AG10803 (cell line): ENCODE measurements around the gene SSTR4.

ENCODE experiments used
- DNase-seq: peaks from one replicate; pipeline ENCODE4 v3.0.0; 2010; ENCODE audit warnings: low read depth
- H3K4me3 ChIP-seq: 2 replicates; pipeline ENCODE4 v1.5.1; 2011; ENCODE audit warnings: mild to moderate bottlenecking, low read length, control low read depth
- TF ChIP-seq, protein P1 (sequence below): conservative IDR thresholded peaks from 2 replicates; pipeline ENCODE4 v1.5.1; 2011; ENCODE audit warnings: mild to moderate bottlenecking, low read length, control low read depth, inconsistent platforms

Gene SSTR4

GRCh38 chr20:23072892-23073586 lies 37.9 kb downstream of the SSTR4 start:
- TF ChIP-seq, protein P1, sequence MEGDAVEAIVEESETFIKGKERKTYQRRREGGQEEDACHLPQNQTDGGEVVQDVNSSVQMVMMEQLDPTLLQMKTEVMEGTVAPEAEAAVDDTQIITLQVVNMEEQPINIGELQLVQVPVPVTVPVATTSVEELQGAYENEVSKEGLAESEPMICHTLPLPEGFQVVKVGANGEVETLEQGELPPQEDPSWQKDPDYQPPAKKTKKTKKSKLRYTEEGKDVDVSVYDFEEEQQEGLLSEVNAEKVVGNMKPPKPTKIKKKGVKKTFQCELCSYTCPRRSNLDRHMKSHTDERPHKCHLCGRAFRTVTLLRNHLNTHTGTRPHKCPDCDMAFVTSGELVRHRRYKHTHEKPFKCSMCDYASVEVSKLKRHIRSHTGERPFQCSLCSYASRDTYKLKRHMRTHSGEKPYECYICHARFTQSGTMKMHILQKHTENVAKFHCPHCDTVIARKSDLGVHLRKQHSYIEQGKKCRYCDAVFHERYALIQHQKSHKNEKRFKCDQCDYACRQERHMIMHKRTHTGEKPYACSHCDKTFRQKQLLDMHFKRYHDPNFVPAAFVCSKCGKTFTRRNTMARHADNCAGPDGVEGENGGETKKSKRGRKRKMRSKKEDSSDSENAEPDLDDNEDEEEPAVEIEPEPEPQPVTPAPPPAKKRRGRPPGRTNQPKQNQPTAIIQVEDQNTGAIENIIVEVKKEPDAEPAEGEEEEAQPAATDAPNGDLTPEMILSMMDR, result no peak
- DNase-seq, result no peak
- H3K4me3 ChIP-seq, result no peak overlapping the region

DNA sequence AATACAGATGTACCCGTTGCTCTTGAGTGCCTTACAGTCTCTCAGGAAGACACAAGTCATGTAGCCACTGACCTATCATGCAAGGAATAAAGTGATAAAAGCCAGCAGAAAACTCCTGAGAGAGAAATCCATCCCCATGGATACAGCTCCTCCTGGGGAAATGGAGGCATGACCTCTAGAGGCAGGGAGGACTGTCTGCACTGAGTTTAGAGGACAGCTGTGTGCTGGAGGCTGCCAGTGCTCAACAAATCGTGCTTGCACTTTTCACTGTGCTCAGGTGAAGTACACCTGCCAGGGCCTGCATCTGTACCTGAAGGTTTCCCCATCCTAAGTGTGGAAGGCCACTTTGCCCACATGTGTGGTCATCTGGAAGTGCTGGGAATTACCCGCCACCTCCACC lies 38.9 kb downstream of the SSTR4 start:
- TF ChIP-seq, protein P1, result no peak
- H3K4me3 ChIP-seq, result no peak overlapping the region
- no peak for DNase-seq

DNA sequence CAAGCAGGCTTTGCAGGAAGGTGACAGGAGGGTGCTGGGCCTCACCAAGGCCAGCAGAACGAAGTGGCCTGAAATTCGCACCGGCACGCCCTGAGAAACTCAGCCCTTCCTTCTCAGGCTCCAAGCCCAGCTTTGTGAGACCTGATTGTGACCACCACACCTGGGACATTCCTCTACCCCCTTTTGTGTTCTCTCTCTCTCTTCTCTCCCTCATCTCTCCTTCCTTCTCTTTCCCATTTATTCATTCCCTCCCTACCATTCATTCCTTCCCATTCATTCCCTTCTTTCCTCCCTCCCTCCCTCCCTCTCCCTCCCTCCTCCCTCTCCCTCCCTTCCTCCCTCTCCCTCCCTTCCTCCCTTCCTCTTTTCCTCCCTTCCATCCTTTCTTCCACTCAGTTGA lies 42.2 kb downstream of the SSTR4 start:
- TF ChIP-seq, protein P1, result no peak
- no peak overlapping the region for H3K4me3 ChIP-seq
- DNase-seq, result no peak

GRCh38 chr20:23078351-23079015 lies 43.4 kb downstream of the SSTR4 start:
- TF ChIP-seq, protein P1, result no peak
- H3K4me3 ChIP-seq, result no peak overlapping the region
- DNase-seq, result peak; percentile 46

GRCh38 chr20:23079016-23079351 lies 43.9 kb downstream of the SSTR4 start:
- TF ChIP-seq, protein P1, result no peak
- DNase-seq, result no peak
- H3K4me3 ChIP-seq, result no peak overlapping the region

- DNase-seq, result no peak
- TF ChIP-seq, protein P1, result no peak
- no peak overlapping the region for H3K4me3 ChIP-seq
Observed at GRCh38 chr20:23079926-23080325, 44.8 kb downstream of the SSTR4 start.

DNA sequence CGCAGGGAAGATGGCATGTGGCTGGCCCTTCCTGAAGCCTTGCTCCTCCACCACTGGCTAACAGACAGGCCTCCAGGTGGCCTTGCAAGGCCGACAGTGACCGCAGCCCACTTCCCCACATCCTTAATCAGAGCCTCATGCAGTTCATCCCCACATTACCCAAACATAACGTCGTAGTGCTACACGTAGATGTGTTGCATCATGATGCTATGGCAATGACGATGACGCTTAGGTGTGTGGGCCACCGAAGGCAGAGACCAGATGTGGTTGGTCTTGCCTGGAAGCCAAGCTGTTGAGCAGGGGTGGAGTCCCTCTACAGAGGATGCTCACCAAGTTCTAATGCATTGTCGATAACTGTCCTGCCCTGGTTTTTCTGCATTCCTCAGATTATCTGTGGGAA lies 45.4 kb downstream of the SSTR4 start:
- TF ChIP-seq, protein P1, result no peak
- DNase-seq, result no peak
- no peak overlapping the region for H3K4me3 ChIP-seq
